ENCODE results near the gene UFD1. TPM values are rescaled to one million over a fixed set of nuclear protein-coding genes. Genes with fewer than 3 reads are reported as not detected.

Gene UFD1
- total and polyA plus RNA-seq, 3 donors from 2014 or later = 46.1 to 86.6 (median 54.5) TPM

- 96 to 97% methylated on average over 5 to 10 of the region's 10 CpGs for WGBS, 2 donors
Measured at GRCh38 chr22:19517171-19517500, 38.1 kb upstream of the UFD1 start.

GRCh38 chr22:19516378-19517170, 37.6 kb upstream of the UFD1 start:
- Histone ChIP-seq H3K27ac (no peak overlapping the region), H3K27me3 (no peaks in the 10 kb centered on the region), H3K36me3 (ENCODE audit: low read depth, missing control alignments) (no peaks in the 10 kb centered on the region), H3K4me1 (no peaks in the 10 kb centered on the region), H3K4me3 (no peak overlapping the region), H3K9me3 (no peaks in the 10 kb centered on the region)
- DNase-seq = no peak
- TF ChIP-seq CTCF (IDR thresholded peaks at IDR 0.05) (no peak), POLR2A (IDR thresholded peaks at IDR 0.05) (no peak)
- intact Hi-C loops (cut with DNase I; ENCODE audit: low total_unique reads) = no loop called here
- WGBS, 2 donors = 89 to 90% methylated on average over 11 to 19 of the region's 19 CpGs

More at GRCh38 chr22:19517171-19517500, 38.1 kb upstream of the UFD1 start:
- no peak overlapping the region for H3K27ac ChIP-seq
- H3K9me3 ChIP-seq = no peaks in the 10 kb centered on the region
- intact Hi-C loops (cut with DNase I; ENCODE audit: low total_unique reads) = no loop called here
- H3K36me3 ChIP-seq (ENCODE audit: low read depth, missing control alignments) = no peaks in the 10 kb centered on the region
- no peak for DNase-seq
- no peak overlapping the region for H3K4me3 ChIP-seq
- no peaks in the 10 kb centered on the region for H3K4me1 ChIP-seq
- H3K27me3 ChIP-seq = no peaks in the 10 kb centered on the region
- TF ChIP-seq CTCF (IDR thresholded peaks at IDR 0.05) (no peak), POLR2A (IDR thresholded peaks at IDR 0.05) (no peak)

DNA sequence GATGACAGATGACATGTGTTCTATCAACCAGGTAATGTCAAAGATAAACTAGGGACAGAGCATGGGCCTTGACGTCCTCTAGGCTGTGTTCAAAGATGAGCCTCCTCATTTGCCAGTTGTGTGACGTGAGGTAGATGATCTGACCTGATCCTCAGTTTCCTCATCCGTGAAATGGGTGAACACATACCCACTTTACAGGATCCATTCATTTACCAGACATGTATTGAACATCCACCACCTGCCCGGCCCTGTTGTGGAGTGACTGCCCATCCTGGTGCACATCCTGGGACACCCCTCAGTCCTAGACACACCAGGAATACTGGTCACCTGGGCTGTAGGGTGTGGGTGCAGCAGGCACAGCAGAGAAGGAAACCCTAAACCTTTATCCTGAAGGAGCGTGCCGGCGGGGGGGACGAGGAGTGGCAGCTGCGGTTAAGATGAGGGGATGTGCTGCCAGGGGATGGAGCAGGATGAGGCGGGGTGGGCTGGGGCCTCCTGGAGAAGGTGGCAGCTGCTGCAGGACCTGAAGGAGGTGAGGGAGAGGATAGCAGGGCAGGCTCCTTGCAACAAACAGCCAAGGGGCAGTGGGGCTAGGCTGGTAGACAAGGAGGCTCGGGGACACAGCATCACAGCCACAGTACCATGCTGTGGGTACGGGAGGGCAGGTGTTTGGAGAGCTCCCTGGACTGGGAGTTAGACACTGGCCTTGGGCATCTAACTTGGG, 36.8 kb upstream of the UFD1 start:
- 93 to 97% methylated on average over 11 to 12 of the region's 12 CpGs for WGBS, 2 donors
- intact Hi-C loops (cut with DNase I; ENCODE audit: low total_unique reads) = no loop called here
- H3K4me3 ChIP-seq = no peak overlapping the region
- no peak for TF ChIP-seq CTCF (IDR thresholded peaks at IDR 0.05)
- TF ChIP-seq POLR2A (IDR thresholded peaks at IDR 0.05) = no peak
- H3K36me3 ChIP-seq (ENCODE audit: low read depth, missing control alignments) = no peaks in the 10 kb centered on the region
- H3K27ac ChIP-seq = no peak overlapping the region
- H3K9me3 ChIP-seq = no peaks in the 10 kb centered on the region
- no peak for DNase-seq
- H3K4me1 ChIP-seq = no peaks in the 10 kb centered on the region
- no peaks in the 10 kb centered on the region for H3K27me3 ChIP-seq

DNA sequence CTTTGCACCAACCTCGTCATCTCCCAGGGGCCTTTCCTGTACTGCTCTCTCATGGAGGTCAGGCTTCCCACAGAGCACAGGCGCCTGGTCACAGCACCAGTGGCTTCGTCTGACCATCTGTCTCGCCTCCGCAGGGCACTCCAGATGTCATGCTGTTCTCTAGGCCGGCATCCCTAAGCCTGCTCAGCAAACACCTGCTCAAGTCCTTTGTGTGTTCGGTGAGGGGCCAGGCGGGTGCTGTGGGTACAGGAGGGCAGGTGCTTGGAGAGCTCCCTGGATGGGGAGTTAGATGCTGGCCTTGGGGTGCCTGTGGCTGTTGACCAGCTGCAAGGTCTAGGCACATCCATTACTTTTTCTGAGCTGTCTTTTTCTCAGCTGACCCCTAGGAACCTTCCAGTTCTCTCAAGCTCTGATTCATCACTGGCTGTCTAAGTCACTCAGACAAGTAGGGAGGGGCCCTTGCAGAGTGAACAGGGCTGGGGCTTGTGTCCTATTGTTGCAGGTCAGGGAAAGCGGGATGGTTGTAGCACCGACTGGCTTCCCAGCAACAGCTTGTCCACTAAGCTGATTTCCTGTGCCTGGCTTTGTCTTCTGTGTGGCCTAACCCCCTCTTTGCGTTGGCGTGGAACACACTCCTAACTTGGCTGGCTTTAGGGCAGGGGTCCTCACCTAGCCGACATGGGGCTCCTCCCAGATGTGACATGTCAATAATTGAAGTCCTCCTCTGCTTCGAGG, 36.0 kb upstream of the UFD1 start:
- H3K27ac ChIP-seq = no peak overlapping the region
- intact Hi-C loops (cut with DNase I; ENCODE audit: low total_unique reads) = no loop called here
- TF ChIP-seq CTCF (IDR thresholded peaks at IDR 0.05) (no peak), POLR2A (IDR thresholded peaks at IDR 0.05) (no peak)
- no peaks in the 10 kb centered on the region for H3K9me3 ChIP-seq
- H3K4me1 ChIP-seq = no peaks in the 10 kb centered on the region
- H3K36me3 ChIP-seq (ENCODE audit: low read depth, missing control alignments) = no peaks in the 10 kb centered on the region
- H3K27me3 ChIP-seq = no peaks in the 10 kb centered on the region
- no peak for DNase-seq
- WGBS, 2 donors = 95 to 97% methylated on average over 13 to 14 of the region's 14 CpGs
- H3K4me3 ChIP-seq = no peak overlapping the region
